Keratinocyte (primary cell): Measurements from ENCODE around the gene REV1.

Experiments used
- CTCF ChIP-seq, 3 experiments: IDR thresholded peaks in 1 of 3; conservative IDR thresholded peaks in 1 of 3; optimal IDR thresholded peaks in 1 of 3; 2 replicates in 2 of 3; 3 replicates in 1 of 3; pipeline versions ENCODE3 to v1.5.1; 2011; ENCODE audit warnings: low read length in 3 of 3, mild to moderate bottlenecking in 3 of 3, moderate library complexity in 2 of 3, control low read depth in 1 of 3, inconsistent platforms in 1 of 3; ENCODE audit not compliant: insufficient read depth in 2 of 3; ENCODE audit errors: extremely low read depth in 1 of 3
- EZH2 ChIP-seq: IDR thresholded peaks from one replicate; pipeline ENCODE4 v1.6.1; 2012; ENCODE audit warnings: inconsistent platforms, mild to moderate bottlenecking, low read length, moderate library complexity

GRCh38 chr2:99495115-99495860 is 5.5 kb upstream of the REV1 start:
- no peak for TF ChIP-seq CTCF (optimal IDR thresholded peaks at IDR 0.05 in 1 of 3, IDR thresholded peaks at IDR 0.05 in 1 of 3, conservative IDR thresholded peaks at IDR 0.05 in 1 of 3; ENCODE audit: extremely low read depth in 1 of 3, insufficient read depth in 2 of 3, low read length in 3 of 3)
- no peak for TF ChIP-seq EZH2
